Measurements from ENCODE around the gene SLC18A3.

GRCh38 chr10:49575489-49576072, 34.5 kb upstream of the SLC18A3 start:
- TF ChIP-seq, protein P1, sequence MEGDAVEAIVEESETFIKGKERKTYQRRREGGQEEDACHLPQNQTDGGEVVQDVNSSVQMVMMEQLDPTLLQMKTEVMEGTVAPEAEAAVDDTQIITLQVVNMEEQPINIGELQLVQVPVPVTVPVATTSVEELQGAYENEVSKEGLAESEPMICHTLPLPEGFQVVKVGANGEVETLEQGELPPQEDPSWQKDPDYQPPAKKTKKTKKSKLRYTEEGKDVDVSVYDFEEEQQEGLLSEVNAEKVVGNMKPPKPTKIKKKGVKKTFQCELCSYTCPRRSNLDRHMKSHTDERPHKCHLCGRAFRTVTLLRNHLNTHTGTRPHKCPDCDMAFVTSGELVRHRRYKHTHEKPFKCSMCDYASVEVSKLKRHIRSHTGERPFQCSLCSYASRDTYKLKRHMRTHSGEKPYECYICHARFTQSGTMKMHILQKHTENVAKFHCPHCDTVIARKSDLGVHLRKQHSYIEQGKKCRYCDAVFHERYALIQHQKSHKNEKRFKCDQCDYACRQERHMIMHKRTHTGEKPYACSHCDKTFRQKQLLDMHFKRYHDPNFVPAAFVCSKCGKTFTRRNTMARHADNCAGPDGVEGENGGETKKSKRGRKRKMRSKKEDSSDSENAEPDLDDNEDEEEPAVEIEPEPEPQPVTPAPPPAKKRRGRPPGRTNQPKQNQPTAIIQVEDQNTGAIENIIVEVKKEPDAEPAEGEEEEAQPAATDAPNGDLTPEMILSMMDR (conservative IDR thresholded peaks at IDR 0.05 in 1 of 2, IDR thresholded peaks at IDR 0.05 in 1 of 2; ENCODE audit: extremely low read depth in 1 of 2, insufficient read depth in 1 of 2, low read depth in 1 of 2, low read length in 2 of 2), result no peak
- no peak for TF ChIP-seq EZH2 (IDR thresholded peaks at IDR 0.05; ENCODE audit: borderline replicate concordance, low read length)

Measured in mammary epithelial cell (primary cell).